Calu3 (cell line): ENCODE results near the gene SESN1. TPM values are rescaled to one million over a fixed set of nuclear protein-coding genes. Genes with fewer than 3 reads are reported as not detected.

ENCODE experiments used
- BruUV-seq: library from RNA; stranded (reverse); fragments of 400-500 nt; replicated peaks from 2 replicates; lab custom pipeline; 2021; lab: Mats Ljungman, UMichigan
- CTCF ChIA-PET: fragments of 300-600 bp; sonication (Branson Sonifier 250); formaldehyde crosslinking; loops from one replicate; lab custom pipeline; 2022; ENCODE audit warnings: antibody characterized with exemption; lab: Charles Lee
- DNase-seq: peaks from one replicate; pipeline ENCODE4 v3.0.0; 2022
- H3K27ac Mint-ChIP-seq: one replicate; pipeline ENCODE4 v1.8.0; 2022; ENCODE audit warnings: mixed read lengths; ENCODE audit not compliant: unreplicated experiment
- H3K27me3 Mint-ChIP-seq: one replicate; pipeline ENCODE4 v1.8.0; 2022; ENCODE audit warnings: mixed read lengths; ENCODE audit not compliant: unreplicated experiment
- H3K36me3 Mint-ChIP-seq: one replicate; pipeline ENCODE4 v1.8.0; 2022; ENCODE audit warnings: mild to moderate bottlenecking, moderate library complexity, mixed read lengths; ENCODE audit not compliant: insufficient read depth, unreplicated experiment
- H3K4me1 Mint-ChIP-seq: one replicate; pipeline ENCODE4 v1.8.0; 2022; ENCODE audit warnings: mild to moderate bottlenecking, low read depth, mixed read lengths; ENCODE audit not compliant: unreplicated experiment
- H3K4me3 Mint-ChIP-seq: one replicate; pipeline ENCODE4 v1.8.0; 2022; ENCODE audit warnings: mild to moderate bottlenecking, low read depth, moderate library complexity, mixed read lengths; ENCODE audit not compliant: unreplicated experiment
- H3K9me3 Mint-ChIP-seq: one replicate; pipeline ENCODE4 v1.8.0; 2022; ENCODE audit warnings: low read depth, mixed read lengths; ENCODE audit not compliant: unreplicated experiment
- intact Hi-C: fragments of 100-400 bp; cut with micrococcal nuclease; formaldehyde crosslinking; loops from one replicate; pipeline ENCODE4 v1.10.0; 2022; ENCODE audit not compliant: unreplicated experiment
- total RNA-seq: library from RNA; stranded (reverse); gene quantifications from 2 replicates; pipeline ENCODE4 v1.2.3, GENCODE V29; 2022
- TF ChIP-seq, protein P1 (sequence below): fragments of 200-600 bp; IDR thresholded peaks from one replicate; pipeline ENCODE4 v1.8.0; 2022; ENCODE audit warnings: antibody characterized with exemption; ENCODE audit not compliant: unreplicated experiment

Gene SESN1
- total RNA-seq, 1 experiment from 2014 or later, result 5.9 TPM

- no peaks in the 10 kb centered on the region for H3K4me1 Mint-ChIP-seq
- BruUV-seq, result no TSS peak
- CTCF ChIA-PET, result no interaction called here
Observed at GRCh38 chr6:109052852-109053251, 41.8 kb downstream of the SESN1 start.

DNA sequence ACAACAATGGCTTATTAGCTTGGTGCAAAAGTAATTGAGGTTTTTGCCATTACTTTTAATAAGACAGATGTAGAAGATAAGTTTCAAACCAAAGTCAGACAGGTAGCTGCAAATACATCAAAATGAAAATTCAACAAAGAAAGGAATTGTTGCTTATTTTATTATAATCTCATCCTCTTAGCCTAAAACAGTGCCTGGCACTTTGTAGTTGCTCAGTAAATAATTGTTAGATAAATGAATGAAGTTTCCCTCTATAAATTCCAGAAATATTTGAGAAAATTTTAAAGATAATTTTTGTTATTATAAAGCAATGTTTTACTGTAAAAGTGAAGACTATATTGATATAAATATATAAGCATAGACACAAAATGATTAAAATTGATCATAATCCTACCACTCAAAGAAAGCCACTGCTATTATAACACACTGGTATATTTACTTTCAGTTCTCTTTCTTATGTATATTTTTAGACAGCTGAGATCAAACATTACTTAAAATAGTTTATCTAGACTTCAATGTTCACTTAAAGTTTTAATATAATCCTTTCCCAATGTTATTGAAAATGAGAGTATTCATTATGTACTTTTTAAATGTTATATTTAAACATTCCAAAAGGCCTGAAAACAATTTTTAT, 42.5 kb downstream of the SESN1 start:
- H3K27me3 Mint-ChIP-seq, result no peaks in the 10 kb centered on the region
- TF ChIP-seq, protein P1, sequence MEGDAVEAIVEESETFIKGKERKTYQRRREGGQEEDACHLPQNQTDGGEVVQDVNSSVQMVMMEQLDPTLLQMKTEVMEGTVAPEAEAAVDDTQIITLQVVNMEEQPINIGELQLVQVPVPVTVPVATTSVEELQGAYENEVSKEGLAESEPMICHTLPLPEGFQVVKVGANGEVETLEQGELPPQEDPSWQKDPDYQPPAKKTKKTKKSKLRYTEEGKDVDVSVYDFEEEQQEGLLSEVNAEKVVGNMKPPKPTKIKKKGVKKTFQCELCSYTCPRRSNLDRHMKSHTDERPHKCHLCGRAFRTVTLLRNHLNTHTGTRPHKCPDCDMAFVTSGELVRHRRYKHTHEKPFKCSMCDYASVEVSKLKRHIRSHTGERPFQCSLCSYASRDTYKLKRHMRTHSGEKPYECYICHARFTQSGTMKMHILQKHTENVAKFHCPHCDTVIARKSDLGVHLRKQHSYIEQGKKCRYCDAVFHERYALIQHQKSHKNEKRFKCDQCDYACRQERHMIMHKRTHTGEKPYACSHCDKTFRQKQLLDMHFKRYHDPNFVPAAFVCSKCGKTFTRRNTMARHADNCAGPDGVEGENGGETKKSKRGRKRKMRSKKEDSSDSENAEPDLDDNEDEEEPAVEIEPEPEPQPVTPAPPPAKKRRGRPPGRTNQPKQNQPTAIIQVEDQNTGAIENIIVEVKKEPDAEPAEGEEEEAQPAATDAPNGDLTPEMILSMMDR, result no peak
- no peak overlapping the region for H3K27ac Mint-ChIP-seq
- peaks cover 5% of the 10 kb centered on the region for H3K9me3 Mint-ChIP-seq
- H3K4me1 Mint-ChIP-seq, result no peaks in the 10 kb centered on the region
- DNase-seq, result no peak
- CTCF ChIA-PET, result no interaction called here
- H3K4me3 Mint-ChIP-seq, result no peak overlapping the region
- intact Hi-C loops, result no loop called here
- H3K36me3 Mint-ChIP-seq, result peaks cover 4% of the 10 kb centered on the region
- no TSS peak for BruUV-seq

More at GRCh38 chr6:109052852-109053251, 41.8 kb downstream of the SESN1 start:
- H3K9me3 Mint-ChIP-seq, result peaks cover 5% of the 10 kb centered on the region
- intact Hi-C loops, result no loop called here
- H3K36me3 Mint-ChIP-seq, result peaks cover 4% of the 10 kb centered on the region
- TF ChIP-seq, protein P1, result no peak
- H3K27ac Mint-ChIP-seq, result no peak overlapping the region
- no peaks in the 10 kb centered on the region for H3K27me3 Mint-ChIP-seq
- DNase-seq, result no peak
- H3K4me3 Mint-ChIP-seq, result no peak overlapping the region

DNA sequence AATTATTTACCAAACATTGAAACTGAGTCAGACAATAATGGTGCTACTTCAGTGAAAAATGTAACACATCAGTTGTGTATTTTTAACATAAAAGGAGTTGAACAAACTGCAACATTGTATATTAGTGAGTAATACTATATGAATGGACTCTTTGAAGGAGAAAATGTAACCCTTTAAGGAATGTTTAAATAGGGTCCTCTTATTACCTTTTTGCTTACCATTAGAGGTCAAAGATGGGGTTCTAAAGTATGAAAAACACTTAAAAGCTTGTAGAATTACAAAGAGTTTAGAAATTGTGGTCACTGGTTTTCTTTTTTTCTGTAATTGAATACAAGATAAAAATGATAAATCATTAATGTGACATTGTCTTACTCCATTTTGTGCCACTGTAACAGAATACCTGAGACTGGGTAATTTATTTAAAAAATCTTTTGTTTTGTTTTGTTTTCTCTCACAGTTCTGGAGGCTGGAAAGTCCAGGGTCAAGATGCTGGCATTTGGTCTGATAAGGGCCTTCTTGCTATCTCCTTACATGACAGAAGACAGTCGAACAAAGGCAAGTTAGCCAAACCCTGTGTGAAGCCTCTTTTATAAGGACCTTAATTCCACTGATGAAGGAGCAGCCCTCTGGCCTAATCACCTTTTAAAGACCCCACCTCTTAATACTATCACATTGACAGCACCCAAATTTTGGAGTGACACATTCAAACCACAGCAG, 43.2 kb downstream of the SESN1 start:
- H3K9me3 Mint-ChIP-seq, result peaks cover 5% of the 10 kb centered on the region
- no peaks in the 10 kb centered on the region for H3K4me1 Mint-ChIP-seq
- intact Hi-C loops, result loop anchor here (2.0 kb wide), 1 partner anchor 149 kb away; no protein-coding TSS in a partner anchor
- no peak overlapping the region for H3K27ac Mint-ChIP-seq
- TF ChIP-seq, protein P1, result no peak
- BruUV-seq, result no TSS peak
- peaks cover 4% of the 10 kb centered on the region for H3K36me3 Mint-ChIP-seq
- no peak for DNase-seq
- CTCF ChIA-PET, result no interaction called here
- H3K27me3 Mint-ChIP-seq, result no peaks in the 10 kb centered on the region
- H3K4me3 Mint-ChIP-seq, result no peak overlapping the region

DNA sequence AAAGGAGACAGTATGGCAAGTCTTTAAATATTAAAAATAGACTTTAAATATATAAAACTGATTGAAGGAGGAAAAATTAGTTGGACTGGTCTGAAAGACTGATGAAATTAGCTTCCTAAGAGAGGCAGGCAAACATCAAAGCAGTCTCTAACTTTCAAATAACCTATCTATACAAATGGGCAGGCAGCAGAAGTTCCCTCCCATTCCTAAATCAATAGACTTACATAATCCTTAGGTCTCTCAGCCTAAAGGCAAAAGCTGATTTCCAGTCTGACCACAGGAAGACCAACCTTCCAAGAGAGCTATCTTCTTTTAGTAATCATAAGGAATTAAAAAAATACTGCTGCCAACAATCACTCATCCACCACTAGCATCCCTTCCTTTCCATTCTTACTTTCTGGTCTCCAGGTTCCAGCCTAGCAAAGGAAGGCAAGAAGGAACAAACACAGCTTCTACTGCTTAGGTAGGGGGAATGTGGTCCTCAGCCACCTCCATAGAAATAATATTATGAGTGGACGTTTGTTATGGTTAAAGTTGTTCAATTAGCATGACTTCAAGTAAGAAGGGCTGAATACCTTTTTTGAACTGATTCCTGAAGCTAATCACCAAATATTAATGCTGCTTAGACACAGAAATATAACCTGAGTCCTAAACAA, 44.1 kb downstream of the SESN1 start:
- Mint-ChIP-seq H3K9me3 (peaks cover 5% of the 10 kb centered on the region), H3K27ac (no peak overlapping the region), H3K36me3 (peaks cover 4% of the 10 kb centered on the region), H3K4me3 (no peak overlapping the region), H3K4me1 (no peaks in the 10 kb centered on the region), H3K27me3 (no peaks in the 10 kb centered on the region)
- CTCF ChIA-PET, result interaction anchor here (0.7 kb wide), 1 partner anchor 686 kb away, joined by 3 read pairs; no protein-coding TSS in a partner anchor
- no TSS peak for BruUV-seq
- TF ChIP-seq, protein P1, result no peak
- no peak for DNase-seq
- intact Hi-C loops, result loop anchor here (2.0 kb wide), 1 partner anchor 148 kb away; no protein-coding TSS in a partner anchor
